Smooth muscle cell of the brain vasculature (primary cell): ENCODE measurements around the gene EFCAB5.
"Not testable (repeated sequence)": the region's sequence is repeated elsewhere in the genome, so short reads cannot be mapped to it uniquely, and the experiment has no call there.

ENCODE experiments used
- DNase-seq: peaks from one replicate; pipeline ENCODE4 v3.0.0-alpha.2; 2012; ENCODE audit warnings: low read depth, low spot score

The EFCAB5 gene

DNA sequence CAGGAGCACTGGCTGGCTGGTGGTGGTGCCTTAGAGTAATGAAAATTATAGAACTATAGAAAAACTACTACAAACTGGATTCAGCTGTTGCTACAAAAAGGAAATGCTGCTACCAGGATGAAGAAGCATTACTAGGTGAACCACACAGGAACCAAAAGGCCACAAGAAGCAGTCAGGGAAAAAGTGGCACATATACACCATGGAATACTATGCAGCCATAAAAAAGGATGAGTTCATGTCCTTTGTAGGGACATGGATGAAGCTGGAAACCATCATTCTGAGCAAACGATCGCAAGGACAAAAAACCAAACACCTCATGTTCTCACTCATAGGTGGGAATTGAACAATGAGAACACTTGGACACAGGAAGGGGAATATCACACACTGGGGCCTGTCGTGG is 5.5 kb upstream of the EFCAB5 start:
- DNase-seq = not testable (repeated sequence)

GRCh38 chr17:29936724-29937123 is 4.7 kb upstream of the EFCAB5 start:
- DNase-seq = no peak

DNA sequence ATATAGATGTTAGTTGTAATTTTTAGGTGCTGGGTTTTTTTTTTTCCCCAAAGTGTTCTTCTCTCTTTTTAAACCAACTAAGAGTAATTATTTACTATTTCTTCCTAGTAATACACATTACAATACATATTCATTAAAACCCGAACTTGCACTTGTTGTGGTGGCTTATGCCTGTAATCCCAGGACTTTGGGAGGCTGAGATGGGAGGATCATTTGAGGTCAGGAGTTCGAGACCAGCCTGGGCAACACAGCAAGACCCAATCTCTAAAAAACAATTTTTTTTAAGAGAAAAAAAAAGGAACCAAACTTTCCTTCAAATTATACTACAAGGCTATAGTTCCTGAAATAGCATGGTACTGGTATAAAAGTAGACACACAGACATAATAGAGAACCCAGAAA is 3.8 kb downstream of the EFCAB5 start:
- no peak for DNase-seq

- no peak for DNase-seq
Observed at GRCh38 chr17:29948448-29949215, 7.2 kb downstream of the EFCAB5 start.

DNA sequence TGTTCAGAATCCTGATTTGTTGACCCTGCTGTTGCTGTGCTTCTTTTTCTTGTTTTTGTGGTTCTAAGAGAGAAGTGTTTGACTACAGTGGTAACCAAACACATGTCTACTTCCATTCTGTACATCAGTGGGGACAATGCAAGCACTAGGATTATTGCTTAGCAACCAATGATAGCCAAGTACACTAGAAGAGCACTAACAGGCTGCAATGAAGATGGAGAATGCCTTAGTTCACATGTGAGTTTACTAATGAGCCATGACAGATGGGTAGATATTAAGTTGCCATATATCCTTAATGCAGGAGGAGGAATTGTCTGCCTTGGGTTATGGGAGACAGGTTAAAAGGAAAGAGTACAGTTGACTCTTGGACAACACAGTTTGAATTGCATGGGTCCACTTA is 8.3 kb downstream of the EFCAB5 start:
- no peak for DNase-seq

DNA sequence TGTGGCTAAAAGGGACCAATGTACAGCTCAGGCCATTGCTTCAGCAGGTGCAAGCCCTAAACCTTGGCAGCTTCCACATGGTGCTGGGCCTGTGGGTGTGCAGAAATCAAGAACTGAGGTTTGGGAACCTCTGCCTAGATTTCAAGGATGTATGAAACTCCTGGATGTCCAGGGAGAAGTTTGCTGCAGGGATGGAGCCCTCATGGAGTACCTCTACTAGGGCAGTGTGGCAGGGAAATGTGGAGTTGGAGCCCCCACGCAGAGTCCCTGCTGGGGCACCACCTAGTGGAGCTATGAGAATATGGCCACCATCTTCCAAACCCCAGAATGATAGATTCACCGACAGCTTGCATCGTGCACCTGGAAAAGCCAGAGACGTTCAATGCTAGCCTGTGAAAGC is 13.0 kb downstream of the EFCAB5 start:
- DNase-seq = no peak

GRCh38 chr17:29956225-29956624 is 14.8 kb downstream of the EFCAB5 start:
- DNase-seq = no peak

DNA sequence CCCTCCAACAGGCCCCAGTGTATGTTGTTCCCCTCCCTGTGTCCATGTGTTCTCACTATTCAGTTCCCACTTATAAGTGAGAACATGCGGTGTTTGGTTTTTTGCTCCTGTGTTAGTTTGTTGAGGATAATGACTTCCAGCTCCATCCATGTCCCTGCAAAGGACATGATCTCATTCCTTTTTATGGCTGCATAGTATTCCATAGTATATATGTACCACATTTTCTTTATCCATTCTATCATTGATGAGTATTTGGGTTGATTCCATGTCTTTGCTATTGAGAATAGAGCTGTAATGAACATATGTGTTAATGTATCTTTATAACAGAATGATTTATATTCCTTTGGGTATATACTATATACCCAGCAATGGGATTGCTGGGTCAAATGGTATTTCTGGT is 16.1 kb downstream of the EFCAB5 start:
- not testable (repeated sequence) for DNase-seq

- no peak for DNase-seq
Observed at GRCh38 chr17:29958947-29959657, 17.7 kb downstream of the EFCAB5 start.

DNA sequence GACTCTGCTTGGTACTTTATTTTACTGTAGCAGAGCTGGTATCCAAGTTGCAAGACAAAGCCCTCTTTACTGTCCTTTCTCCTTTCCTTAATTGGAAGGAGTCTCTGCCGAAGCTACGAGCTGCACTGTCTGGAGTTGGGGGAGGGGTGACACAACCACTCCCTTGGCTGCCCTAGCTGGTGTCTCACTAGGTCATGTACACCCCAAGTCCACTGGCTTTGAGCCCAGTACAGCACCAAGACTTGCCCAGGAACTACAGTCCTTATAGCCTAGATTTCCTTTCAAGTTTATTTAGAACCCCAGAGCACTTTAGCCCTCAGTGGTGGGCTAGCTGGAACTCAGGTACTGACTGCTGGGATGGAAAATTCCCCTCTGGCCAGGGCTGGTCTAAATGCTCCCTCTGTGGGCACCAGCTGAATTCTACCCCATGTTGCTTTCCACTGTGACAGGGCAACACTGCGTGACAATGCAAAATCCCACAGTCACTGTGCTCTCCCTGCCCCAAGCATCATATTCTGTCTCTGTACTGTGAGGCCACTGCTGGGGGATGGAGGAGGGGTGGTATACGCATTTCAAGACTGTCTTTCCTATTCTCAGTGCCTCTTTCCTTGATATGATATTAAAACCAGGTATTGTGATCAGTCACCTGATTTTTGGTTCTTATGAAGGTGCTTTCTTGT is 18.4 kb downstream of the EFCAB5 start:
- no peak for DNase-seq

DNA sequence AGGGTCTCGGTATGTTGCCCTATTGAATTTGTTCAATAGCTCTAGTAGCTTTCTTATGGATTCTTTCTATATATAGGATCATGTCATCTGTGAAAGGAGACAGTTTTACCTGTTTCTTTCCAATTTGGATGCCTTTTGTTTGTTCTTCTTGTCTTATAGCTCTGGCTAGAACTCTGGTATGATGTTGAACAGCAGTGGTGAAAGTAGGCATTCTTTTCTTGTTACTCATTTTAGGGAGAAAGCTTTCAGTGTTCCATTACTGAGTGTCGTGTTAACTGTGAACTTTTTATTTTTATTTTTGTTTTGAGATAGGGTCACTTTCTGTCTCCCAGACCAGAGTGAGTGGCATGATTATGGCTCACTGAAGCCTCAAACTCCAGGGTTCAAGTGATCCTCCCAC is 21.2 kb downstream of the EFCAB5 start:
- no peak for DNase-seq

- no peak for DNase-seq
Observed at GRCh38 chr17:29968271-29968670, 26.8 kb downstream of the EFCAB5 start.

- DNase-seq = no peak
Observed at GRCh38 chr17:29972277-29972676, 30.8 kb downstream of the EFCAB5 start.

GRCh38 chr17:29973005-29973404 is 31.6 kb downstream of the EFCAB5 start:
- no peak for DNase-seq

DNA sequence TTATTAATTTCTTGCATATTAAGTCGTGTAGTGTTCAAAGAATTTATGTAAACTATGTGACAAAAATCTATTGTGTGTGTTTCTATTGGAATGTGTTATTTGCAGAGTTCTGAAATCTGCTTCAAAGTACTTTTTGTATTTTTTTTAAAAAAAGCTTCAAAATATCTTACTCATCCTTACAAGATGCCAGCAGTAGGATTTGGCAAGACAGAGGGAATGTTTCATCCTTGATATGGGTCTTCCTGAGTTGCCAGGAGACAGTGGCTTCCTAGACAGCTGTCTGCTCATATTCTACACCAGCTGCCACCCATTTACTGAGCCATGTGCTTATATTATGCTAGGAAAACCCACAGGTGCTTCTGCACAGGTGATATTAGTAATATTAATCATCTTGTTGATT is 36.4 kb downstream of the EFCAB5 start:
- DNase-seq = no peak

DNA sequence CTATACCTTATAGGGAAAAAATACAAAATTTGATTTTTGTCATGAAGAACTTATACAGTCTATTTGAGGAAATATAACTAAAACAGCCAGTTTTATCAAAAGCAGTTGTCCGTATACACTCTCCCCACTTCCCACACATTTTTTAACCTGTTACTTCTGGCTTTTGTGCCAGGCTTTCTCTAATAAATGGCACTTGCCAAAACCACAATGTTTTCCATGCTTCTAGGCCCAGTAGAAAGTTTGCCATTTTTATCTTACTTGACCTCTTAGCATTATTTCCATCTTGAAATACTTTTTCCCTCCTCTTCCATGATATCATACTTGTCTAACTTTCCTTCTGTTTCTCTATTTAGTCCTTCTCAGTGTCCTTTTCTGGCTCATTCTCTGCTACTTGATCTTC is 38.8 kb downstream of the EFCAB5 start:
- DNase-seq = no peak

DNA sequence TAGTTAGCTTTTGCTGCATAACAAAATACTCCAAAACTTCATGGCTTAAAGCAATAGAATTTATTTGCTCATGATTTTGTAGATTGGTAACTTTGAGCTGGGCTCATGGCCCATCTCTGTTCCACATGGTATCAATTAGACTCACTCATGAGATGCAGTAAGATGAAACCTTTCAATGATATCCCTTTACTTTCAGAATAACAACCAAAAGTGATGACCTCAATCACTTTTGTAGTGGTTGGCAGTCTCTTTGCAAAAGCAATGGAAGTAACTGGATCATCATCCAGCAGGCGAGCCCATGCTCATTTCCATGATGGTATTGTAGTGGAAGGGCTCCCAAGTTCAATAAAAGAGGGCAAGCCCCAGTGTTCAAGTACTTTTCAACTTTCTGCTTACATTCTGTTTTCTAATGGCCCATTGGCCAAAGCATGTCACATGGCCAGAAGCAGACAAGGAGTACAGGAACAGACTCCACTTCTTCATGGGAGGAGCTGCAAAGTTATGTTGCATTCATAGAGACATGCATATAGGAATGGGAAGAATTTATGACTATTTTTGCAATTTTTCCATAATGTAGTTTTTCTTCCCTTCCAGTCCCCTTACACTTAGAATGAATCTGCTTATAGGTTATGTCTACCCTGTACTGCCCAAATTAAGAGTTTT is 41.7 kb downstream of the EFCAB5 start:
- DNase-seq = no peak

GRCh38 chr17:29996458-29996857 is 55.0 kb downstream of the EFCAB5 start:
- DNase-seq = no peak

DNA sequence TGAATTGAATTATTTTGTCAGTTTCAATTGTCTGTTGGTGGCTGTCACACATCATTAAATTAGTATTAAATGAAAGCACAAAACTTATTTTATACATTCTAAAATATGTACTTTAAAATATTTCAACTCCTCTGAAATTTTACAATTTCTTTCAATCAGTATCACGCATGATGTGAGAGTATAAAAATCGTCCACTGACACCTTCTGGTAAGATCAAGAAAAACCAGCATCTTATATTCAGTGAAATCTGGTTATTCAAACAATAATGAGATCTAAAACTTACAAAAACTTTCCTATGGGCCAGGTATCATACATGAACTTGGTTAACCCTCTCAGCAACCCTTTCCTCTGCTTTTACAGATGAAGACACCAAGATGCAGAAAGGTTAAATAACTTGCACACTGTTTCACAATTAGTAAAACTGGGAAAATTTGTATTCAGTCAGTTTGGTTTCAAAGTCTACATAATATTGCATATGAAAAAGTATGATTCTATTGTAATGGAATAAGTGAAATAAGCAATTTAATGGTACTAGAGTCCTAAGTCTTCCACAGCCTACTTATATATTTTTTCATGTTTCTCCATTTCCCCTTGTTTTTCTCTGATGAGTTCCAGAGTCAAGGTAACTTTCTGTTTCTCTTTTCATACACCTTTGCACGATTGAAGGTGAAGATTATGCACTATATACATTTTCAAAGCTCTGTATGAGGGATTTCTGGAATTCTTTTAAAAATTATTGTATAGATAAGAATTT is 58.7 kb downstream of the EFCAB5 start:
- DNase-seq = no peak

DNA sequence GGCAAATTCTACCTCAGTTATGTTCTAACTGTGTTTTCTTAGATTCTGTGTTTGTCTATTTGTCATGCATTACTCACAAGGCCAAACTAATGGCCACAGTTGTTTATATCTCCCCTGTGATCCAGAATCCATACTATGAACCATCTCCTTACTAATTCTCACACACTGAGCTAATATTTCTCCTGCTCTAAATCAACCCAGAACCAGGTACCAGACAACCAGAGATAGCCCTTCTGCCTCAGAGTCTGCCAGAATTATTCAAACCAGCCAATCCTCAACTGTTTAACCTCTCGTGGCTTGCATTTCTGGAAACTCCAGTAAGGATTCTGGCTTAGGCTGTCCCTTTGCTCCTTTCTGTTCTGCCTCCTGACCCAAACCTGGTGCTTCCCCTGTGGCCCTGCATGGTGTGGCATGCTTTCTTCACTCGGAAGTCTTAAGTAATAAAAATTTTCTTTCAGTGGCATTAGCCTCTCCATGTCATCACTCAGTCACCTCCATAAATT is 59.4 kb downstream of the EFCAB5 start:
- DNase-seq = no peak

DNA sequence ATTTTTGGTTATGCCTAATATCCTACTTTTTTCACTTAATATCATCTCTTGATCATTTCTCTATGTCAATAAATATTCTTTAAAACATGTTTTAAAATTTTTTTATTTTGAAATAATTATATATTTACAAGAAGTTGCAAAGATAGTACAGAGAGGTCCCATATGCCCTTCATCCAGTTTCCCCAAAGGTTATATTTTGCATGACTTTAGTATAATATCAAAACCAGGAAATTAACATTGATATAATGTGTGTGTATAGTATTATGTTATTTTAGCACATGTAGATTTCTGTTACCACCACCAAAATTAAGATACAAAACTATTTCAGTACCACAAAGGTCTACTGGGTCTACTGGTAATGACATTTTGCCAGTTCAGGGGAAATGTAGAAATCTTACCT is 60.7 kb downstream of the EFCAB5 start:
- DNase-seq = no peak
